Measurements from ENCODE around the gene PELO.

Gene PELO

DNA sequence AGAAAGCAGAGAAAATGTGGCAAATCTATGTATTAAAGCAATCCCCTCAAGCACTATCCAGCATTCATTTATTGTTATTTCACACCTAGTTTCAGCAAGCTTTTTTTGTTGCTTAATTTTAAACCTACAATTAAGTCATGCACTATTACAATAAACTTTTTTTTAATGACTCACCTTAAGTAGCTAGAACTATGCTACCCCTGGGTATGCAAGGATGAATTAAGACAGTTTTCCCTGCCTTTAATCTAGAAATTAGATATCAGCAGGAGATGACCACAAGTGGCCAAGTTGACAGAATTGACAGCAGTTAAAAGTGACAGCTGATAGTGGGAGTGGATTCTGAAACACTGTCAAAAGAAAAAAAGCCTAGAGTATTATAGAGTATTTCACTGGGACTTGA lies 20.0 kb downstream of the PELO start:
- no peaks in the 10 kb centered on the region for H3K4me1 ChIP-seq (ENCODE audit: insufficient read depth, insufficient read length)
- no peaks in the 10 kb centered on the region for H3K9me3 ChIP-seq (ENCODE audit: insufficient read depth, low read length)
- DNase-seq (ENCODE audit: low read depth, low spot score): no peak
- H3K27me3 ChIP-seq (ENCODE audit: insufficient read depth, insufficient read length): no peaks in the 10 kb centered on the region
- no peak overlapping the region for H3K4me3 ChIP-seq (ENCODE audit: insufficient read length, low read depth)
- TF ChIP-seq ZNF274 (IDR thresholded peaks at IDR 0.05; ENCODE audit: low read depth, low read length) (no peak), SUZ12 (IDR thresholded peaks at IDR 0.05; ENCODE audit: extremely low read depth, insufficient read depth, insufficient read length) (no peak)
- no peak overlapping the region for H3K9ac ChIP-seq (ENCODE audit: insufficient read length, low read depth)
- H3K36me3 ChIP-seq (ENCODE audit: insufficient read depth, insufficient read length, low read length): peaks cover 10% of the 10 kb centered on the region

DNA sequence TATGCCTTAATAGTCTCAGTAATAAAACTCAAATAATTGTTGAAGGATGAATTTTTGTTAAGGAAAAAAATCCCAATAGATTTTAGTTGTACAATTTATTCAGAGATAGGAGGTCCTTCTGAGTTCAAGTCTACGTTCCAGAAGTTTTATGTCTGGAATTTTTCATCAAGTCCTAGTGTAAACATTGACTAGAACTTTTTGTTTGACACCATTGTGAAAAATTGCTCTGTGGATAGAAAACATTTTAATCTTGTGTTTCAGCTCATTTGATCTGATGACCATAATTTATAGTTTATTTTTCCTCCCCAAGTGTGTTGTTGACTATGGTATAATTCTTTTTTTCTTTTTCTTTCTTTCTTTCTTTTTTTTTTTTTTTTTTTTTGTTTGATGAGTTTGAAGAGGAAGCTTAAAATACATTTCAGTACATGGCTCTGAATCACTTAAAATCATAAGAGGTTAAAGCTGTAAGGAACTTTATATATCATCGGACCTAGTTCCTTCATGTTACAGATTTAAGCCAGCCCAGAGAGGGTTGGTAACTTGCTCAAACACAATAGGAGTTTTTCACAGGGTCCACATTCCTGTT lies 20.7 kb downstream of the PELO start:
- Histone ChIP-seq H3K36me3 (ENCODE audit: insufficient read depth, insufficient read length, low read length) (peaks cover 8% of the 10 kb centered on the region), H3K9me3 (ENCODE audit: insufficient read depth, low read length) (no peaks in the 10 kb centered on the region), H3K27me3 (ENCODE audit: insufficient read depth, insufficient read length) (no peaks in the 10 kb centered on the region), H3K9ac (ENCODE audit: insufficient read length, low read depth) (no peak overlapping the region), H3K4me3 (ENCODE audit: insufficient read length, low read depth) (no peak overlapping the region), H3K4me1 (ENCODE audit: insufficient read depth, insufficient read length) (no peaks in the 10 kb centered on the region)
- TF ChIP-seq SUZ12 (IDR thresholded peaks at IDR 0.05; ENCODE audit: extremely low read depth, insufficient read depth, insufficient read length) (no peak), ZNF274 (IDR thresholded peaks at IDR 0.05; ENCODE audit: low read depth, low read length) (no peak), YY1 (IDR thresholded peaks at IDR 0.05; ENCODE audit: insufficient read depth, insufficient read length) (no peak)
- no peak for DNase-seq (ENCODE audit: low read depth, low spot score)

DNA sequence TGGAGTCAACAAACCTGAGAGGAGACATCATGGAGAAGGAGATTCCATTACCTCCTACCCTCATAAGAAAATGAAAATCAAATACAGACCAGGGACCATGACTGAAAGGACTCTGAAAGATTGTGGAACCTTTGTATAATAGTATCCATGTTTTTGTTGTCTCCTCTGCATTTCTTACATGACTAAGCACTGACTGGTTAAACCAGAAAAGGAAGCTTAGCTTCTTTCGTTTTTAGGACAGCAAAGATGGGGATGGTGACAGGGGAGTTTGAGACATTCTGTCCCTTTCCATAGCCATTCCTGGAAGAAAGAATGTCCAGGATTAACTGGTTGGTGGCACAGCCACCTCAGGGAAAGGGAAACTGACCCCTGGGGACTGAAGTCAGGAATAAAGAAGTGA lies 22.2 kb downstream of the PELO start:
- Histone ChIP-seq H3K9ac (ENCODE audit: insufficient read length, low read depth) (no peak overlapping the region), H3K27me3 (ENCODE audit: insufficient read depth, insufficient read length) (no peaks in the 10 kb centered on the region), H3K4me3 (ENCODE audit: insufficient read length, low read depth) (no peak overlapping the region), H3K9me3 (ENCODE audit: insufficient read depth, low read length) (no peaks in the 10 kb centered on the region), H3K36me3 (ENCODE audit: insufficient read depth, insufficient read length, low read length) (peaks cover 4% of the 10 kb centered on the region), H3K4me1 (ENCODE audit: insufficient read depth, insufficient read length) (no peaks in the 10 kb centered on the region)
- no peak for DNase-seq (ENCODE audit: low read depth, low spot score)
- TF ChIP-seq SUZ12 (IDR thresholded peaks at IDR 0.05; ENCODE audit: extremely low read depth, insufficient read depth, insufficient read length) (no peak), ZNF274 (IDR thresholded peaks at IDR 0.05; ENCODE audit: low read depth, low read length) (no peak), YY1 (IDR thresholded peaks at IDR 0.05; ENCODE audit: insufficient read depth, insufficient read length) (no peak)

DNA sequence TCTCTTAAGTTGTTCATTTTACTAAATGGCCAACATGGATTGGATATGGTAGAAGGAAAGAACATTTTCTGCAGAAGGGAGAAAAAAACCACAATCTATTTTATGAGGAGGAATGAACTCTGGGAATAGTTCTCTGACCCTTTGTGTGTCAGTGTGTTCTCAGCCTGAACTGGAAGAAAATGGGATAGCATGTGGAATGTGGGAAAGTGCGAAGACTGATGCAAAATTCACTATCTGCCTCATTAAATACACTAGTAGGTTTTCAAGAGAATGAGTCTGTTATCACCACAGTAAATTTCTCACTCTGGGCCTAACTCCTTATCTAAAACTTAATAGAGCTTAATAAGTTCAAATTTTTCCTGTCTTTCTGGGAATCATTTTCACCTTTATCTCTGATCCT lies 22.7 kb downstream of the PELO start:
- no peaks in the 10 kb centered on the region for H3K4me1 ChIP-seq (ENCODE audit: insufficient read depth, insufficient read length)
- no peak overlapping the region for H3K4me3 ChIP-seq (ENCODE audit: insufficient read length, low read depth)
- H3K27me3 ChIP-seq (ENCODE audit: insufficient read depth, insufficient read length): no peaks in the 10 kb centered on the region
- H3K9me3 ChIP-seq (ENCODE audit: insufficient read depth, low read length): no peaks in the 10 kb centered on the region
- no peak for TF ChIP-seq YY1 (IDR thresholded peaks at IDR 0.05; ENCODE audit: insufficient read depth, insufficient read length)
- no peak for TF ChIP-seq ZNF274 (IDR thresholded peaks at IDR 0.05; ENCODE audit: low read depth, low read length)
- TF ChIP-seq SUZ12 (IDR thresholded peaks at IDR 0.05; ENCODE audit: extremely low read depth, insufficient read depth, insufficient read length): no peak
- no peak for DNase-seq (ENCODE audit: low read depth, low spot score)
- no peaks in the 10 kb centered on the region for H3K36me3 ChIP-seq (ENCODE audit: insufficient read depth, insufficient read length, low read length)
- no peak overlapping the region for H3K9ac ChIP-seq (ENCODE audit: insufficient read length, low read depth)

DNA sequence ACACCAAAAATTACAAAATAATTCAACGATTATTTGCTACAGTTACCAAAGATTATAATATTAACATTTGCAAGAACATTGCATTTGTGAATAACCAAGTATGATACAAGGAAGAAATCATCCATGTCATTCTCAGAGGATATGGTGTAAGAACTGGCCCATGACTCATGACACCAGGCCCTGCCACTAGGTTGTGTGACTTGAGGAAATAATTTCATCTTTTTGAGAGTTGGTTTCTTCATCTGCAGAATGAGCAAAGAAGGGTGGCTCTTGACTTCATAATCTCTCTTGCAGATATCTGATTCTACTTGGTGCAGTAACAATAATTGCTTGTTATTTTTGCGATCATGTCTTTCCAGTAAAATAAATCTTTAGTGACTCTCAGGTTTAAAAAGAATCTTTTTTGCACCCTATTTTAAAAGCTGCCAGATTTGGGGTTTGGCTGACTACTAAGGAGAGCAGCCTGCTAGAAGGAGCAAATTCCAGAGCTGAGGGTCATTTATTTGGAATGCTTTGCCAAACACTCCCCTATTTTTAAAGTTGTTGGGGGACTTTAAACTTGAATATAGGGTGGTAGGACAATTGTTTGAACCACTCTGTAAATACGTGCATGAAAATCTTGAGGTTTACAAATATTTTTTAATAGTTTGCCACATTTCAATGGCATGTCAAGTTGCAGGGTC lies 23.5 kb downstream of the PELO start:
- no peaks in the 10 kb centered on the region for H3K9me3 ChIP-seq (ENCODE audit: insufficient read depth, low read length)
- H3K4me3 ChIP-seq (ENCODE audit: insufficient read length, low read depth): no peak overlapping the region
- no peak overlapping the region for H3K9ac ChIP-seq (ENCODE audit: insufficient read length, low read depth)
- no peaks in the 10 kb centered on the region for H3K36me3 ChIP-seq (ENCODE audit: insufficient read depth, insufficient read length, low read length)
- H3K4me1 ChIP-seq (ENCODE audit: insufficient read depth, insufficient read length): no peaks in the 10 kb centered on the region
- H3K27me3 ChIP-seq (ENCODE audit: insufficient read depth, insufficient read length): no peaks in the 10 kb centered on the region
- no peak for DNase-seq (ENCODE audit: low read depth, low spot score)
- TF ChIP-seq ZNF274 (IDR thresholded peaks at IDR 0.05; ENCODE audit: low read depth, low read length) (no peak), SUZ12 (IDR thresholded peaks at IDR 0.05; ENCODE audit: extremely low read depth, insufficient read depth, insufficient read length) (no peak), YY1 (IDR thresholded peaks at IDR 0.05; ENCODE audit: insufficient read depth, insufficient read length) (no peak)

DNA sequence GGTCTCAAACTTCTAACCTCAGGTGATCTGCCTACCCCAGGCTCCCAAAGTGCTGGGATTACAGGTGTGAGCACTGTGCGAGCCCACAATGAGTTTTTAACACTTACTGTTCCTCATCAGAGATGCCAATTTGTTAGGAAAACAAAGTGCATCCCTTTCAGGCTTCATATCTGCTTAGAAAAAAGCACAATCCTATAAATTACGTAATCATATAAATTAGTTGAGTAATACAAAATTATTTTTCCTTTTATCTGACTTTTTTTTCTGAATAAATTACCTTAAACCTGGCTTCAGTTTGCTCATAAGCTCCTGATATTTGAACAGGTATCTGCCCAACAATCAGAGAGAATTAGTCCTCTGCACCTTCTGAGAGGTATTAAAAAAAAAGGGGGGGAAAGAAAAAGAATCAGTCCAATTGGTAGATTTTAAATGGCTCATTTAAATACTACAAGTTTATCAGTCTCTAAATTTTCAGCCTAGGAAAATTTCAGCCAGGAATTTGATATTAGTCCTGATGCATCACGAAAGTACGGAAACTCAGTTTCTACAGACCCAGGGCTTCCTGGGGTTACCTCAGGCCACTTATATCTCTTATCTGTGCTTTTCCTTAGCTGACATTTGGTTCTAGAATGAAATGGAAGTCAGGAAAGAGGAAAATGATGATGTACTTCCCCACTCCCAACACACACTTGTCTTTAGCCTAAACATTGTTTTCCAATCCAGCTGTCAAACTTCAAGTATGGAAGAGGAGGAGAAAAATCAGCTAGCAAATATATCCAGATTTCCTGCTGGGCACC lies 26.8 kb downstream of the PELO start:
- H3K9ac ChIP-seq (ENCODE audit: insufficient read length, low read depth): no peak overlapping the region
- no peaks in the 10 kb centered on the region for H3K9me3 ChIP-seq (ENCODE audit: insufficient read depth, low read length)
- DNase-seq (ENCODE audit: low read depth, low spot score): no peak
- TF ChIP-seq SUZ12 (IDR thresholded peaks at IDR 0.05; ENCODE audit: extremely low read depth, insufficient read depth, insufficient read length) (no peak), ZNF274 (IDR thresholded peaks at IDR 0.05; ENCODE audit: low read depth, low read length) (no peak), YY1 (IDR thresholded peaks at IDR 0.05; ENCODE audit: insufficient read depth, insufficient read length) (no peak)
- H3K4me1 ChIP-seq (ENCODE audit: insufficient read depth, insufficient read length): no peaks in the 10 kb centered on the region
- H3K36me3 ChIP-seq (ENCODE audit: insufficient read depth, insufficient read length, low read length): no peaks in the 10 kb centered on the region
- no peak overlapping the region for H3K4me3 ChIP-seq (ENCODE audit: insufficient read length, low read depth)
- no peaks in the 10 kb centered on the region for H3K27me3 ChIP-seq (ENCODE audit: insufficient read depth, insufficient read length)

DNA sequence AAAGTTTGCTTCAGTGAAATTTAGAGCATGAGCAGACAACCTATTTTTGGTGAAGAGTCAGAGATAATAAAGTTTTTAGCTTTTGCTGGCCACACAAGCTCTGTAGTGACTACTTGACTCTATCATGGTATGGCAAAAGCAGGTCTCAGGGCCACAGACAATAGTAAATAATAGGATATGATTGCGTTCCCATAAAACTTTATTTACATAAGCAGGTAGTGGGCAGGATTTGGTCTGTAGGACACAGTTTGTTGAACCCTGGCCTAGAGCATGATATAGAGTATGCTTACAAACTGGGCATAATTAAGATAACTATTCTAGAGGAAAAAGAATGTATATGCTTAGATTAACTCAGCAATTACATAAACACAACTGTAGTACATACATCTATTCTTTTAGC lies 30.1 kb downstream of the PELO start:
- DNase-seq (ENCODE audit: low read depth, low spot score): no peak
- Histone ChIP-seq H3K4me3 (ENCODE audit: insufficient read length, low read depth) (no peak overlapping the region), H3K27me3 (ENCODE audit: insufficient read depth, insufficient read length) (no peaks in the 10 kb centered on the region), H3K9ac (ENCODE audit: insufficient read length, low read depth) (no peak overlapping the region), H3K36me3 (ENCODE audit: insufficient read depth, insufficient read length, low read length) (no peaks in the 10 kb centered on the region), H3K4me1 (ENCODE audit: insufficient read depth, insufficient read length) (no peaks in the 10 kb centered on the region), H3K9me3 (ENCODE audit: insufficient read depth, low read length) (no peaks in the 10 kb centered on the region)
- TF ChIP-seq ZNF274 (IDR thresholded peaks at IDR 0.05; ENCODE audit: low read depth, low read length): no peak
- no peak for TF ChIP-seq YY1 (IDR thresholded peaks at IDR 0.05; ENCODE audit: insufficient read depth, insufficient read length)
- TF ChIP-seq SUZ12 (IDR thresholded peaks at IDR 0.05; ENCODE audit: extremely low read depth, insufficient read depth, insufficient read length): no peak

Data from NT2/D1 (cell line).